IMR-90 (cell line): ENCODE measurements around the gene ZNF385B. TPM values are rescaled to one million over a fixed set of nuclear protein-coding genes. Genes with fewer than 3 reads are reported as not detected.

Experiments used
- ATAC-seq: fragments of 200-7000 bp; cut with Tn5 transposase; 2 replicates; pipeline ENCODE4 v1.9.1; 2020; ENCODE audit warnings: low read depth, mild to moderate bottlenecking, moderate library complexity
- BruUV-seq: library from RNA; stranded (reverse); fragments of 400-500 nt; replicated peaks from 2 replicates; lab custom pipeline; 2021; lab: Mats Ljungman, UMichigan
- CTCF ChIA-PET: fragments of 300-600 bp; formaldehyde crosslinking; extraction: SDS; loops from one replicate; lab custom pipeline; 2021; ENCODE audit warnings: antibody characterized with exemption; lab: Yijun Ruan, JAX
- POLR2A ChIA-PET: fragments of 300-600 bp; sonication (Branson Sonifier 250); formaldehyde crosslinking; loops from one replicate; lab custom pipeline; 2022; ENCODE audit warnings: antibody characterized with exemption; ENCODE audit not compliant: unreplicated experiment; lab: Charles Lee
- DNase-seq: peaks from one replicate; pipeline ENCODE4 v3.0.0; 2013
- H2AFZ ChIP-seq: replicated peaks from 2 replicates; pipeline ENCODE3; 2013; ENCODE audit warnings: low read length, mild to moderate bottlenecking; ENCODE audit not compliant: poor library complexity
- H2AK5ac ChIP-seq: 2 replicates; pipeline ENCODE4 v1.6.1; 2013; ENCODE audit warnings: low read depth, low read length, inconsistent platforms
- H2AK9ac ChIP-seq: replicated peaks from 2 replicates; pipeline ENCODE3; 2013; ENCODE audit warnings: mild to moderate bottlenecking, low read depth, low read length, moderate library complexity; ENCODE audit not compliant: poor library complexity
- H2BK120ac ChIP-seq: 2 replicates; pipeline ENCODE4 v1.6.1; 2013; ENCODE audit warnings: low read depth, low read length, inconsistent platforms
- H2BK15ac ChIP-seq: 3 replicates; pipeline ENCODE4 v1.6.1; 2013; ENCODE audit warnings: low read depth, low read length, inconsistent platforms
- H2BK20ac ChIP-seq: 2 replicates; pipeline ENCODE4 v1.6.1; 2013; ENCODE audit warnings: low read depth, mild to moderate bottlenecking, inconsistent platforms, low read length, moderate library complexity
- H2BK5ac ChIP-seq: 2 replicates; pipeline ENCODE4 v1.6.1; 2013; ENCODE audit warnings: mild to moderate bottlenecking, low read depth, low read length, inconsistent platforms; ENCODE audit not compliant: poor library complexity, severe bottlenecking
- H3K14ac ChIP-seq: replicated peaks from 2 replicates; pipeline ENCODE4 v1.6.1; 2013; ENCODE audit warnings: low read depth, low read length, inconsistent platforms
- H3K18ac ChIP-seq: 2 replicates; pipeline ENCODE4 v1.6.1; 2013; ENCODE audit warnings: low read depth, low read length, control low read depth
- H3K23ac ChIP-seq: 2 replicates; pipeline ENCODE4 v1.6.1; 2013; ENCODE audit warnings: low read depth, low read length, inconsistent platforms
- H3K27ac ChIP-seq: 2 replicates; pipeline ENCODE4 v1.5.1; 2013; ENCODE audit warnings: mild to moderate bottlenecking, control low read depth, low read length; ENCODE audit not compliant: insufficient read depth
- H3K27me3 ChIP-seq: 2 replicates; pipeline ENCODE4 v1.6.1; 2013; ENCODE audit warnings: low read length; ENCODE audit not compliant: control insufficient read depth, insufficient read depth
- H3K36me3 ChIP-seq: 2 replicates; pipeline ENCODE4 v1.6.1; 2013; ENCODE audit warnings: low read length, mixed read lengths; ENCODE audit not compliant: control insufficient read depth, insufficient read depth
- H3K4ac ChIP-seq: 2 replicates; pipeline ENCODE4 v1.6.1; 2013; ENCODE audit warnings: low read depth, low read length, inconsistent platforms
- H3K4me1 ChIP-seq: 2 replicates; pipeline ENCODE4 v1.6.1; 2013; ENCODE audit warnings: low read length, mixed read lengths; ENCODE audit not compliant: control insufficient read depth, insufficient read depth
- H3K4me2 ChIP-seq: 2 replicates; pipeline ENCODE4 v1.6.1; 2013; ENCODE audit warnings: low read depth, mild to moderate bottlenecking, control low read depth, low read length, moderate library complexity
- H3K4me3 ChIP-seq: 2 replicates; pipeline ENCODE4 v1.5.1; 2013; ENCODE audit warnings: low read depth, mild to moderate bottlenecking, control low read depth, low read length, moderate library complexity; ENCODE audit not compliant: insufficient read depth
- H3K56ac ChIP-seq: 2 replicates; pipeline ENCODE4 v1.6.1; 2013; ENCODE audit warnings: low read length, inconsistent platforms; ENCODE audit not compliant: insufficient read depth; ENCODE audit errors: extremely low read depth
- H3K79me1 ChIP-seq, 2 experiments: 2 replicates each; pipeline ENCODE4 v1.6.1; 2013; ENCODE audit warnings: low read length in 2 of 2, inconsistent platforms in 1 of 2, low read depth in 1 of 2
- H3K9ac ChIP-seq: 2 replicates; pipeline ENCODE4 v1.6.1; 2013; ENCODE audit warnings: low read depth, low read length, control low read depth
- H3K9me1 ChIP-seq: 2 replicates; pipeline ENCODE4 v1.6.1; 2013; ENCODE audit warnings: low read length, inconsistent platforms; ENCODE audit not compliant: insufficient read depth
- H3K9me3 ChIP-seq: 2 replicates; pipeline ENCODE4 v1.6.1; 2013; ENCODE audit warnings: low read length; ENCODE audit not compliant: control insufficient read depth, insufficient read depth
- H4K20me1 ChIP-seq: 2 replicates; pipeline ENCODE4 v1.6.1; 2013; ENCODE audit warnings: low read length, inconsistent platforms; ENCODE audit not compliant: insufficient read depth
- H4K5ac ChIP-seq: 2 replicates; pipeline ENCODE4 v1.6.1; 2013; ENCODE audit warnings: mild to moderate bottlenecking, low read depth, low read length, control low read depth
- H4K8ac ChIP-seq, 2 experiments: 2 replicates each; pipeline ENCODE4 v1.6.1; 2013; ENCODE audit warnings: low read depth in 2 of 2, low read length in 2 of 2, control low read depth in 1 of 2, inconsistent platforms in 1 of 2
- H4K91ac ChIP-seq: 2 replicates; pipeline ENCODE4 v1.6.1; 2013; ENCODE audit warnings: low read depth, low read length, inconsistent platforms; ENCODE audit not compliant: insufficient read depth
- BHLHE40 ChIP-seq: fragments of 150-350 bp; IDR thresholded peaks from 2 replicates; pipeline ENCODE4 v1.6.1; 2016; ENCODE audit warnings: mild to moderate bottlenecking, low read depth, low read length
- CEBPB ChIP-seq: IDR thresholded peaks from 2 replicates; pipeline ENCODE4 v1.6.1; 2012; ENCODE audit warnings: low read depth, low read length, improper control_type of control experiment
- CTCF ChIP-seq: conservative IDR thresholded peaks from 2 replicates; pipeline ENCODE4 v1.5.1; 2012; ENCODE audit warnings: mild to moderate bottlenecking, low read depth, low read length, improper control_type of control experiment
- ELK1 ChIP-seq: fragments of 150-350 bp; IDR thresholded peaks from 2 replicates; pipeline ENCODE4 v1.6.1; 2016; ENCODE audit warnings: low read depth, mild to moderate bottlenecking, low read length, moderate library complexity, borderline replicate concordance
- FOS ChIP-seq: fragments of 150-350 bp; IDR thresholded peaks from 2 replicates; pipeline ENCODE4 v1.6.1; 2016; ENCODE audit warnings: low read depth, low read length
- MAFK ChIP-seq: IDR thresholded peaks from 2 replicates; pipeline ENCODE4 v1.6.1; 2012; ENCODE audit warnings: low read depth, low read length, improper control_type of control experiment
- MAZ ChIP-seq: IDR thresholded peaks from 2 replicates; pipeline ENCODE4 v1.6.1; 2012; ENCODE audit warnings: low read depth, mild to moderate bottlenecking, low read length, improper control_type of control experiment, moderate library complexity, borderline replicate concordance
- MXI1 ChIP-seq: IDR thresholded peaks from 2 replicates; pipeline ENCODE4 v1.6.1; 2012; ENCODE audit warnings: low read depth, mild to moderate bottlenecking, low read length, moderate library complexity, borderline replicate concordance
- NFE2L2 ChIP-seq: fragments of 150-350 bp; IDR thresholded peaks from 2 replicates; pipeline ENCODE4 v1.6.1; 2016; ENCODE audit warnings: low read depth, mild to moderate bottlenecking, low read length
- POLR2A ChIP-seq: IDR thresholded peaks from 2 replicates; pipeline ENCODE4 v1.6.1; 2012; ENCODE audit warnings: mild to moderate bottlenecking, low read depth, low read length
- RAD21 ChIP-seq: IDR thresholded peaks from 2 replicates; pipeline ENCODE4 v1.6.1; 2012; ENCODE audit warnings: low read length, improper control_type of control experiment
- RCOR1 ChIP-seq: IDR thresholded peaks from 2 replicates; pipeline ENCODE4 v1.6.1; 2012; ENCODE audit warnings: mild to moderate bottlenecking, low read length, improper control_type of control experiment; ENCODE audit not compliant: insufficient replicate concordance
- RFX5 ChIP-seq: IDR thresholded peaks from 2 replicates; pipeline ENCODE4 v1.8.0; 2012; ENCODE audit warnings: low read depth, mild to moderate bottlenecking, low read length, moderate library complexity
- SMC3 ChIP-seq: fragments of 150-350 bp; IDR thresholded peaks from 2 replicates; pipeline ENCODE4 v1.6.1; 2016; ENCODE audit warnings: low read depth, mild to moderate bottlenecking, antibody characterized with exemption, low read length, moderate library complexity
- USF2 ChIP-seq: fragments of 150-350 bp; IDR thresholded peaks from 2 replicates; pipeline ENCODE4 v1.6.1; 2017; ENCODE audit warnings: mild to moderate bottlenecking, antibody characterized with exemption, low read length, low read depth
- WGBS, 2 experiments: methylation state at CpG; one replicate each; pipeline versions ENCODE4 v1.1.5 to v1.1.7; 2013; ENCODE audit warnings: missing lambda C conversion rate in 2 of 2; ENCODE audit not compliant: insufficient read length in 1 of 2; ENCODE audit errors: extremely low coverage in 2 of 2; 5-methylcytosine and 5-hydroxymethylcytosine counted together
- dilution Hi-C: fragments of 300-500 bp; cut with HindIII; formaldehyde crosslinking; loops from one replicate; pipeline ENCODE4 v1.14.3; 2018; ENCODE audit warnings: low sequenced_read_pairs; ENCODE audit not compliant: unreplicated experiment
- in situ Hi-C: fragments of 300-500 bp; cut with MboI; formaldehyde crosslinking; loops from 3 replicates; pipeline ENCODE4 v1.14.3; 2019; ENCODE audit warnings: low sequenced_read_pairs, inconsistent platforms, mixed read lengths
- intact Hi-C: fragments of 100-400 bp; cut with micrococcal nuclease; formaldehyde crosslinking; loops from 2 replicates; pipeline ENCODE4 v1.10.0; 2022
- polyA plus RNA-seq, 3 experiments: library from polyadenylated mRNA; depleted of rRNA; stranded (reverse); fragments of >200 nt; gene quantifications; 2 replicates each; pipeline ENCODE4 v1.2.3, GENCODE V29; 2012; ENCODE audit warnings: low replicate concordance in 1 of 3
- total RNA-seq: library from RNA; depleted of rRNA; stranded (reverse); fragments of >200 nt; gene quantifications from 2 replicates; pipeline ENCODE4 v1.2.3, GENCODE V29; 2012

The ZNF385B gene
- total and polyA plus RNA-seq, 2 of the 4 experiments (the other 2 are of a cell fraction), result not detected

- H3K79me1 ChIP-seq, result no peaks in the 10 kb centered on the region
- no peak overlapping the region for H3K27ac ChIP-seq
- H4K5ac ChIP-seq, result no peak overlapping the region
- no peak overlapping the region for H3K56ac ChIP-seq
- H2AK9ac ChIP-seq, result no peak overlapping the region
- H3K9ac ChIP-seq, result no peak overlapping the region
- H2BK15ac ChIP-seq, result no peak overlapping the region
- H3K23ac ChIP-seq, result no peak overlapping the region
- H2AFZ ChIP-seq, result no peak overlapping the region
- no peaks in the 10 kb centered on the region for H4K20me1 ChIP-seq
- in situ Hi-C loops (no loop called here), intact Hi-C loops (no loop called here), dilution Hi-C loops (no loop called here)
- no TSS peak for BruUV-seq
- H3K4me1 ChIP-seq, result no peaks in the 10 kb centered on the region
- no peak overlapping the region for H3K14ac ChIP-seq
- ChIA-PET POLR2A (no interaction called here), CTCF (interaction anchor here (0.7 kb wide), 1 partner anchor 20 kb away, joined by 3 read pairs; no protein-coding TSS in a partner anchor)
- H3K4me2 ChIP-seq, result no peak overlapping the region
- H3K27me3 ChIP-seq, result no peaks in the 10 kb centered on the region; the same call in 1 of the 2 replicates
- no peak overlapping the region for H3K4ac ChIP-seq
- H3K9me1 ChIP-seq, result no peaks in the 10 kb centered on the region
- no peak overlapping the region for H2BK5ac ChIP-seq
- no peaks in the 10 kb centered on the region for H3K9me3 ChIP-seq
- no CpG with 5 or more reads among the region's 5 CpGs for WGBS, 2 experiments
- no peak overlapping the region for H2BK120ac ChIP-seq
- ATAC-seq (no peak), DNase-seq (no peak)
- no peak overlapping the region for H3K4me3 ChIP-seq
- H3K36me3 ChIP-seq, result no peaks in the 10 kb centered on the region
- H2AK5ac ChIP-seq, result no peak overlapping the region
- no peak overlapping the region for H3K18ac ChIP-seq
- H4K8ac ChIP-seq, result no peak overlapping the region
- no peak overlapping the region for H2BK20ac ChIP-seq
- H4K91ac ChIP-seq, result no peak overlapping the region
- TF ChIP-seq ELK1 (no peak), NFE2L2 (no peak), MXI1 (no peak), POLR2A (no peak), RFX5 (no peak), BHLHE40 (no peak), SMC3 (no peak), USF2 (no peak), RCOR1 (no peak), MAFK (no peak), MAZ (no peak), CTCF (no peak), RAD21 (no peak), CEBPB (no peak), FOS (no peak)
Observed at GRCh38 chr2:179796213-179797007, 65.0 kb downstream of the ZNF385B start.
